Measurements from ENCODE around the gene RHPN2. TPM values are rescaled to one million over a fixed set of nuclear protein-coding genes. Genes with fewer than 3 reads are reported as not detected.
A peak's percentile ranks its signal among the peaks of the same experiment; 100 is the strongest.

The RHPN2 gene
- total and polyA plus RNA-seq, 2 of the 13 experiments (the other 11 are each of a cell fraction or from before 2014, with no cell fraction given), result 20.3 to 48.0 TPM

GRCh38 chr19:33055718-33056117 is 9.0 kb downstream of the RHPN2 start:
- intact Hi-C loops (cut with micrococcal nuclease; ENCODE audit: unreplicated experiment) (no loop called here), in situ Hi-C loops (cut with HindIII; ENCODE audit: extremely low pct_ligation_motif_present, low pct_unique_long_range_greater_than_20kb) (no loop called here)
- DNase-seq (ENCODE audit: low spot score) (no peak), ATAC-seq (no peak), FAIRE-seq (no peak)
- Histone ChIP-seq H3K4me2 (ENCODE audit: low read depth, low read length) (no peak overlapping the region; the same call in 1 of the 2 replicates), H3K9me3 (ENCODE audit: low read length) (no peaks in the 10 kb centered on the region), H3K79me2 (ENCODE audit: insufficient read depth, low read length) (peaks cover 80% of the 10 kb centered on the region), H2AFZ (ENCODE audit: low read length) (no peak overlapping the region), H3K9ac (ENCODE audit: insufficient read depth, low read depth, low read length) (no peak overlapping the region), H4K20me1 (ENCODE audit: insufficient read depth, low read length) (peaks cover 23% of the 10 kb centered on the region; the same call in 1 of the 2 replicates), H3K27ac (ENCODE audit: extremely low read length, insufficient read depth, low read length) (no peak overlapping the region), H3K27me3 (ENCODE audit: control insufficient read depth in 1 of 2, insufficient read depth in 2 of 2, low read length in 2 of 2) (no peaks in the 10 kb centered on the region), H3K4me1 (ENCODE audit: insufficient read depth, low read length) (peaks cover 66% of the 10 kb centered on the region), H3K36me3 (replicated peaks in 1 of 2; ENCODE audit: control insufficient read depth in 1 of 2, insufficient read depth in 2 of 2, low read length in 2 of 2) (peaks cover 4 to 18% of the 10 kb centered on the region in 2 experiments), H3K4me3 (replicated peaks in 1 of 3; ENCODE audit: insufficient read depth in 1 of 3, low read depth in 2 of 3, low read length in 3 of 3) (no peak overlapping the region)
- no TSS peak for BruUV-seq (replicated peaks)
- WGBS (ENCODE audit: low lambda C conversion rate), result 50% methylated on average over 2 of the region's 2 CpGs
- ChIA-PET CTCF (ENCODE audit: low intra/inter-chr PET ratio, low total read pairs) (no interaction called here), POLR2A (interaction anchor here (1.2 to 2.3 kb wide), 3 partner anchors 8 to 19 kb away, joined by 3 to 13 read pairs (median 4); no protein-coding TSS in a partner anchor)
- TF ChIP-seq HMGXB3 (CRISPR knock-in tag; IDR thresholded peaks at IDR 0.05; ENCODE audit: borderline replicate concordance) (no peak), NFATC3 (CRISPR knock-in tag; IDR thresholded peaks at IDR 0.05) (no peak), SOX13 (IDR thresholded peaks at IDR 0.05) (no peak), SOX13 (CRISPR knock-in tag; conservative IDR thresholded peaks at IDR 0.05 in 1 of 2, IDR thresholded peaks at IDR 0.05 in 1 of 2) (peak in 1 of 2 experiments; percentile 52; a peak in 1 of 4 replicates)
- TF ChIP-seq, protein P1, sequence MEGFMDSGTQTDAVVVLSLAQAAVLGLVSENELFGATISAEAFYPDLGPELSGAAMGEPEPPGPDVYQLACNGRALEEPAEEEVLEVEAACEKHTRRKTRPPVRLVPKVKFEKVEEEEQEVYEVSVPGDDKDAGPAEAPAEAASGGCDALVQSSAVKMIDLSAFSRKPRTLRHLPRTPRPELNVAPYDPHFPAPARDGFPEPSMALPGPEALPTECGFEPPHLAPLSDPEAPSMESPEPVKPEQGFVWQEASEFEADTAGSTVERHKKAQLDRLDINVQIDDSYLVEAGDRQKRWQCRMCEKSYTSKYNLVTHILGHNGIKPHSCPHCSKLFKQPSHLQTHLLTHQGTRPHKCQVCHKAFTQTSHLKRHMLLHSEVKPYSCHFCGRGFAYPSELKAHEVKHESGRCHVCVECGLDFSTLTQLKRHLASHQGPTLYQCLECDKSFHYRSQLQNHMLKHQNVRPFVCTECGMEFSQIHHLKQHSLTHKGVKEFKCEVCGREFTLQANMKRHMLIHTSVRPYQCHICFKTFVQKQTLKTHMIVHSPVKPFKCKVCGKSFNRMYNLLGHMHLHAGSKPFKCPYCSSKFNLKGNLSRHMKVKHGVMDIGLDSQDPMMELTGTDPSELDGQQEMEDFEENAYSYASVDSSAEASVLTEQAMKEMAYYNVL (CRISPR knock-in tag; IDR thresholded peaks at IDR 0.05; ENCODE audit: borderline replicate concordance), result no peak

All from HepG2 (cell line).